Testis (tissue), 2 donors: ENCODE data around the gene AKAP6.

Experiments
- POLR2A ChIP-seq: fragments of 450-650 bp; IDR thresholded peaks from one replicate; pipeline ENCODE4 v1.6.1; 2017; ENCODE audit warnings: antibody characterized with exemption, mild to moderate bottlenecking, moderate library complexity
- TF ChIP-seq, protein P1 (sequence below), 3 experiments: fragments of 450-650 bp in 2 of 3; fragments of 200-600 bp in 1 of 3; sonication (generic) in 1 of 3; IDR thresholded peaks; one replicate each; pipeline ENCODE4 v1.5.1; 2016 to 2019; ENCODE audit warnings: antibody characterized with exemption in 3 of 3, mild to moderate bottlenecking in 2 of 3, moderate library complexity in 1 of 3

DNA sequence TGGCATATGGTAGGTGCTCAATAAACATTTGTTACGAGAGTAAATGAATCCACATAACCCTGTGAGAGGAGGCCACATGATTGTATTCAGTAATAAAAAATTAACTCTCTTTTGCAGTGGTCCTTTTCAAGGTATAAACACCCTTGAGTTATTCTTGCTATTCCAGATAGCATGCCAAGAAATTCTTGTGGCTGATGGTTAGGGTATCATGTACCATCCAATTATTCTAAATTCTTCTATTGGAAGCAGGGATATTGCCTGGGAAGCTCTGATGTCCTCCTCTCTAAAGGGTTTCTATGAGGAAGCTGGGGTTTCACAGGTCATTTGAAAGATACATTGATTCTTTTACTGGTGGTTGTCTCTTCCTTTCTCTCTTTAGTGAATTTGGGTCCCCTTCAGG, 10.1 kb downstream of the AKAP6 start:
- TF ChIP-seq, protein P1, sequence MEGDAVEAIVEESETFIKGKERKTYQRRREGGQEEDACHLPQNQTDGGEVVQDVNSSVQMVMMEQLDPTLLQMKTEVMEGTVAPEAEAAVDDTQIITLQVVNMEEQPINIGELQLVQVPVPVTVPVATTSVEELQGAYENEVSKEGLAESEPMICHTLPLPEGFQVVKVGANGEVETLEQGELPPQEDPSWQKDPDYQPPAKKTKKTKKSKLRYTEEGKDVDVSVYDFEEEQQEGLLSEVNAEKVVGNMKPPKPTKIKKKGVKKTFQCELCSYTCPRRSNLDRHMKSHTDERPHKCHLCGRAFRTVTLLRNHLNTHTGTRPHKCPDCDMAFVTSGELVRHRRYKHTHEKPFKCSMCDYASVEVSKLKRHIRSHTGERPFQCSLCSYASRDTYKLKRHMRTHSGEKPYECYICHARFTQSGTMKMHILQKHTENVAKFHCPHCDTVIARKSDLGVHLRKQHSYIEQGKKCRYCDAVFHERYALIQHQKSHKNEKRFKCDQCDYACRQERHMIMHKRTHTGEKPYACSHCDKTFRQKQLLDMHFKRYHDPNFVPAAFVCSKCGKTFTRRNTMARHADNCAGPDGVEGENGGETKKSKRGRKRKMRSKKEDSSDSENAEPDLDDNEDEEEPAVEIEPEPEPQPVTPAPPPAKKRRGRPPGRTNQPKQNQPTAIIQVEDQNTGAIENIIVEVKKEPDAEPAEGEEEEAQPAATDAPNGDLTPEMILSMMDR (IDR thresholded peaks at IDR 0.05) = no peak
- no peak for TF ChIP-seq POLR2A
